ENCODE measurements around the gene IL2RG. TPM values are rescaled to one million over a fixed set of nuclear protein-coding genes. Genes with fewer than 3 reads are reported as not detected.
A peak's percentile ranks its signal among the peaks of the same experiment; 100 is the strongest.

The IL2RG gene
- total and polyA plus RNA-seq, 2 experiments from 2014 or later, result 0.53 TPM; not detected in 1

DNA sequence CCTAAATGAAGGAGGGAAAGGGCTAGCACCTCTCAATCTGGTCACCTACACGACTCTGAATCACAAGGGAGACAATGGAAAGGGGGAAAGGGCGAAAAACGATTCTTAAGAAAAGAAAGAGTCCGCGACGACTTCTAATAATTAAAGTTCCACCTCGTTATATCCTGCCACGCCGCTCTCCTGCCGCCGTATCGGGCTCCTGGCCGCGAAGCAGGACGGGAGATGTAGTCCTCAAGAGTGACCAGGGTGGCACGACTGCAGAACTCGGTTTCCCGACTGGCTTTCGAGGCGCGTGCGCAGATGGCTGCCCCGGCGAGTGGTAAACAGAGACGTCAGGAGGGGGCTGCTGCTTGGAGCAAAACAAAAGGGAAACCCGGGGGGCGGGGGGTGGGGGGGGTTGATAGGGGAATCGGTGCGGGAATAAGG is 15.8 kb downstream of the IL2RG start, which contains the start of gene FOXO4:
FOXO4 (plus strand) TSS at position 297 of the 426 bp plus-strand sequence. CDS start 678 bp downstream, outside the sequence.
- peak within 1 kb of the TSS; percentile 79 for H2AFZ ChIP-seq
- no peak within 1 kb of the TSS for H3K27ac ChIP-seq
- peak; percentile 91 for DNase-seq
- peak within 1 kb of the TSS; percentile 82 for H3K4me3 ChIP-seq
- peak within 1 kb of the TSS; percentile 74 for H3K9ac ChIP-seq
- no peaks in the 10 kb centered on the region for H3K4me1 ChIP-seq (ENCODE audit: insufficient read depth)
- H3K36me3 ChIP-seq (ENCODE audit: low read depth), result no peaks in the 10 kb centered on the region
- no peaks in the 10 kb centered on the region for H3K9me3 ChIP-seq (ENCODE audit: low read depth)
- WGBS, 2 experiments (ENCODE audit: low coverage in 1 of 2, low lambda C conversion rate in 2 of 2, missing lambda C conversion rate in 2 of 2), result 1% methylated on average over 22 to 28 of the region's 29 CpGs
- H3K4me2 ChIP-seq (ENCODE audit: unreplicated experiment), result peak within 1 kb of the TSS; percentile 91
- no peaks in the 10 kb centered on the region for H3F3A ChIP-seq (ENCODE audit: insufficient read depth)
- in situ Hi-C loops (cut with MboI), result no loop called here
- no peaks in the 10 kb centered on the region for H3K27me3 ChIP-seq (replicated peaks; ENCODE audit: insufficient read depth)
- H3K79me2 ChIP-seq (ENCODE audit: insufficient read depth), result no peaks in the 10 kb centered on the region
- no peaks in the 10 kb centered on the region for H4K20me1 ChIP-seq (ENCODE audit: insufficient read depth)
- TF ChIP-seq EZH2 (IDR thresholded peaks at IDR 0.05; ENCODE audit: insufficient read depth, poor library complexity, severe bottlenecking) (no peak), EZH2phosphoT487 (IDR thresholded peaks at IDR 0.05; ENCODE audit: insufficient read depth, low read depth) (no peak)
- no peaks in the 10 kb centered on the region for H3K9me2 ChIP-seq (ENCODE audit: insufficient read depth)

- no peaks in the 10 kb centered on the region for H3K27me3 ChIP-seq (replicated peaks; ENCODE audit: insufficient read depth)
- 24 to 35% methylated on average over 4 to 6 of the region's 6 CpGs for WGBS, 2 experiments (ENCODE audit: low coverage in 1 of 2, low lambda C conversion rate in 2 of 2, missing lambda C conversion rate in 2 of 2)
- H3K4me1 ChIP-seq (ENCODE audit: insufficient read depth), result no peaks in the 10 kb centered on the region
- H3K9me2 ChIP-seq (ENCODE audit: insufficient read depth), result no peaks in the 10 kb centered on the region
- no peaks in the 10 kb centered on the region for H3F3A ChIP-seq (ENCODE audit: insufficient read depth)
- no peak for TF ChIP-seq EZH2phosphoT487 (IDR thresholded peaks at IDR 0.05; ENCODE audit: insufficient read depth, low read depth)
- H3K36me3 ChIP-seq (ENCODE audit: low read depth), result no peaks in the 10 kb centered on the region
- peak overlapping the region; percentile 74 for H3K9ac ChIP-seq
- H2AFZ ChIP-seq, result peak overlapping the region; percentile 79
- H3K79me2 ChIP-seq (ENCODE audit: insufficient read depth), result no peaks in the 10 kb centered on the region
- no peak overlapping the region for H3K27ac ChIP-seq
- no peaks in the 10 kb centered on the region for H4K20me1 ChIP-seq (ENCODE audit: insufficient read depth)
- no peak for DNase-seq
- H3K9me3 ChIP-seq (ENCODE audit: low read depth), result no peaks in the 10 kb centered on the region
- H3K4me2 ChIP-seq (ENCODE audit: unreplicated experiment), result peak overlapping the region; percentile 62
- H3K4me3 ChIP-seq, result peak overlapping the region; percentile 82
- in situ Hi-C loops (cut with MboI), result no loop called here
Observed at GRCh38 chrX:71095033-71095432, 16.3 kb downstream of the IL2RG start.

GRCh38 chrX:71091263-71091662 is 20.1 kb downstream of the IL2RG start:
- Histone ChIP-seq H3K9me2 (ENCODE audit: insufficient read depth) (no peaks in the 10 kb centered on the region), H3K36me3 (ENCODE audit: low read depth) (no peaks in the 10 kb centered on the region), H2AFZ (no peak overlapping the region), H3F3A (ENCODE audit: insufficient read depth) (no peaks in the 10 kb centered on the region), H3K4me2 (ENCODE audit: unreplicated experiment) (no peak overlapping the region), H3K9ac (no peak overlapping the region), H3K79me2 (ENCODE audit: insufficient read depth) (no peaks in the 10 kb centered on the region), H4K20me1 (ENCODE audit: insufficient read depth) (no peaks in the 10 kb centered on the region), H3K27ac (no peak overlapping the region), H3K4me3 (no peak overlapping the region), H3K9me3 (ENCODE audit: low read depth) (no peaks in the 10 kb centered on the region), H3K27me3 (replicated peaks; ENCODE audit: insufficient read depth) (no peaks in the 10 kb centered on the region), H3K4me1 (ENCODE audit: insufficient read depth) (no peaks in the 10 kb centered on the region)
- TF ChIP-seq EZH2phosphoT487 (IDR thresholded peaks at IDR 0.05; ENCODE audit: insufficient read depth, low read depth), result no peak
- TF ChIP-seq EZH2 (IDR thresholded peaks at IDR 0.05; ENCODE audit: insufficient read depth, poor library complexity, severe bottlenecking), result no peak
- 51 to 53% methylated on average over 5 of the region's 5 CpGs for WGBS, 2 experiments (ENCODE audit: low coverage in 1 of 2, low lambda C conversion rate in 2 of 2, missing lambda C conversion rate in 2 of 2)
- no peak for DNase-seq
- in situ Hi-C loops (cut with MboI), result no loop called here

- no peak for TF ChIP-seq EZH2phosphoT487 (IDR thresholded peaks at IDR 0.05; ENCODE audit: insufficient read depth, low read depth)
- no peak for TF ChIP-seq EZH2 (IDR thresholded peaks at IDR 0.05; ENCODE audit: insufficient read depth, poor library complexity, severe bottlenecking)
- Histone ChIP-seq H4K20me1 (ENCODE audit: insufficient read depth) (no peaks in the 10 kb centered on the region), H3K4me3 (no peak overlapping the region), H3K9me2 (ENCODE audit: insufficient read depth) (no peaks in the 10 kb centered on the region), H3F3A (ENCODE audit: insufficient read depth) (no peaks in the 10 kb centered on the region), H3K9ac (no peak overlapping the region), H3K27ac (no peak overlapping the region), H3K4me2 (ENCODE audit: unreplicated experiment) (no peak overlapping the region), H2AFZ (no peak overlapping the region), H3K36me3 (ENCODE audit: low read depth) (no peaks in the 10 kb centered on the region), H3K4me1 (ENCODE audit: insufficient read depth) (no peaks in the 10 kb centered on the region), H3K9me3 (ENCODE audit: low read depth) (no peaks in the 10 kb centered on the region), H3K27me3 (replicated peaks; ENCODE audit: insufficient read depth) (no peaks in the 10 kb centered on the region), H3K79me2 (ENCODE audit: insufficient read depth) (no peaks in the 10 kb centered on the region)
- WGBS, 2 experiments (ENCODE audit: low coverage in 1 of 2, low lambda C conversion rate in 2 of 2, missing lambda C conversion rate in 2 of 2), result 34 to 37% methylated on average over 4 of the region's 4 CpGs
- DNase-seq, result no peak
- in situ Hi-C loops (cut with MboI), result no loop called here
Observed at GRCh38 chrX:71085900-71086299, 25.5 kb downstream of the IL2RG start.

GRCh38 chrX:71082822-71083221 is 28.6 kb downstream of the IL2RG start:
- in situ Hi-C loops (cut with MboI), result no loop called here
- 64 to 69% methylated on average over 4 of the region's 4 CpGs for WGBS, 2 experiments (ENCODE audit: low coverage in 1 of 2, low lambda C conversion rate in 2 of 2, missing lambda C conversion rate in 2 of 2)

More at GRCh38 chrX:71082822-71083221, 28.6 kb downstream of the IL2RG start:
- Histone ChIP-seq H3K9ac (no peak overlapping the region), H3K9me3 (ENCODE audit: low read depth) (no peaks in the 10 kb centered on the region), H3K79me2 (ENCODE audit: insufficient read depth) (no peaks in the 10 kb centered on the region), H2AFZ (no peak overlapping the region), H4K20me1 (ENCODE audit: insufficient read depth) (no peaks in the 10 kb centered on the region), H3K4me3 (no peak overlapping the region), H3K27ac (no peak overlapping the region), H3K27me3 (replicated peaks; ENCODE audit: insufficient read depth) (no peaks in the 10 kb centered on the region), H3K9me2 (ENCODE audit: insufficient read depth) (no peaks in the 10 kb centered on the region), H3K36me3 (ENCODE audit: low read depth) (no peaks in the 10 kb centered on the region), H3K4me1 (ENCODE audit: insufficient read depth) (no peaks in the 10 kb centered on the region), H3K4me2 (ENCODE audit: unreplicated experiment) (no peak overlapping the region), H3F3A (ENCODE audit: insufficient read depth) (no peaks in the 10 kb centered on the region)
- DNase-seq, result no peak
- TF ChIP-seq EZH2phosphoT487 (IDR thresholded peaks at IDR 0.05; ENCODE audit: insufficient read depth, low read depth), result no peak
- no peak for TF ChIP-seq EZH2 (IDR thresholded peaks at IDR 0.05; ENCODE audit: insufficient read depth, poor library complexity, severe bottlenecking)
